Measurements from ENCODE around the gene UFL1.

GRCh38 chr6:96537726-96538125, 16.1 kb downstream of the UFL1 start:
- no peak for TF ChIP-seq REST (IDR thresholded peaks at IDR 0.05; ENCODE audit: unreplicated experiment)
- TF ChIP-seq CTCF (conservative IDR thresholded peaks at IDR 0.05; ENCODE audit: low read depth in 2 of 2): no peak
- no peak for TF ChIP-seq EZH2phosphoT487 (IDR thresholded peaks at IDR 0.05; ENCODE audit: unreplicated experiment)
- TF ChIP-seq STAT1 (IDR thresholded peaks at IDR 0.05; ENCODE audit: unreplicated experiment): no peak
- TF ChIP-seq POLR2AphosphoS5 (IDR thresholded peaks at IDR 0.05; ENCODE audit: low read depth): no peak
- TF ChIP-seq EZH2 (IDR thresholded peaks at IDR 0.05; ENCODE audit: low read depth, unreplicated experiment): no peak
- TF ChIP-seq ETS1 (IDR thresholded peaks at IDR 0.05): no peak
- no peak for TF ChIP-seq JUNB (IDR thresholded peaks at IDR 0.05; ENCODE audit: unreplicated experiment)
- TF ChIP-seq CREB1 (CRISPR knock-in tag; IDR thresholded peaks at IDR 0.05; ENCODE audit: low read depth): no peak
- TF ChIP-seq ZNF462 (CRISPR knock-in tag; IDR thresholded peaks at IDR 0.05): no peak
- TF ChIP-seq ZNF114 (CRISPR knock-in tag; IDR thresholded peaks at IDR 0.05): no peak
- TF ChIP-seq ZNF331 (CRISPR knock-in tag; IDR thresholded peaks at IDR 0.05; ENCODE audit: low read depth): no peak
- TF ChIP-seq NANOG (IDR thresholded peaks at IDR 0.05; ENCODE audit: borderline replicate concordance): no peak

All from GM23338 (cell line).